NCI-H524 treated with DMSO at 0.1 percent for 48 hours (cell line): ENCODE measurements around the gene CCR7.

ENCODE experiments used
- DNase-seq: peaks from one replicate; lab custom pipeline; 2025; lab: John Stamatoyannopoulos, UW

CCR7 gene

DNA sequence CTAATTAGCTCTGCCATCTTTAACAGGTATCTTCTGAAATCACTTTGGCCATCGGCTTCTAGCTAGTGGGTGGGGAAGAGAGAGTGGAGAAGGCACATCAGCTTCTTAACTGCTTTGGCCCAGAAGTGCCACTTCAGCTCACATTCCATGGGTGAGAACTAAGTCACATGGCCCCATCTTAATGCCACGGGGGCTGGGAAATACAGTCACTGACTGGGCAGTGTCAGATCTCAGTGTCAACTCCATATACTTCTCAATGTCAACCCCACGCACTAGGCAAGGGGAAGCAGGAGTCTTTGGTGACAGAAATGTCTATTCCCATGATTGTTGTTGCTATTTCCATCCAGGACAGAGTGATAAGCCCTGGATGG is 29.4 kb downstream of the CCR7 start:
- no peak for DNase-seq

DNA sequence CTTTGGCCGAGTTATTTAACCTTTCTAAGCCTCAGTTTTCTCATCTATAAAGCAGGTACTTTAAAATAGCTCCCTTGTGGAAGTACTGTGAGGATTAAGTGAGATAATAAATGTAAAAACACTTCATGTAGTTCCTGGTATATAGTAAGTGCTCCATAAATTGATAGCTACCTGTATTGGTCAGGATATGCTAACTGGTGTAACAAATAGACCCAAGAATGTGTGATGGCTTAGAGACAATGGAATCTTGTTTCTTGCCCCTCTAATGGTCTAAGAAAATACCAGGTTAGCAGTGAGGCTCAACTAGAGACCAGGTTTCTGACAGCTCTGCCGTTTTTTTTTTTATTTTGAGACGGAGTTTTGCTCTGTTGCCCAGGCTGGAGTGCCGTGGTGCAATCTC is 29.8 kb downstream of the CCR7 start:
- DNase-seq: no peak

DNA sequence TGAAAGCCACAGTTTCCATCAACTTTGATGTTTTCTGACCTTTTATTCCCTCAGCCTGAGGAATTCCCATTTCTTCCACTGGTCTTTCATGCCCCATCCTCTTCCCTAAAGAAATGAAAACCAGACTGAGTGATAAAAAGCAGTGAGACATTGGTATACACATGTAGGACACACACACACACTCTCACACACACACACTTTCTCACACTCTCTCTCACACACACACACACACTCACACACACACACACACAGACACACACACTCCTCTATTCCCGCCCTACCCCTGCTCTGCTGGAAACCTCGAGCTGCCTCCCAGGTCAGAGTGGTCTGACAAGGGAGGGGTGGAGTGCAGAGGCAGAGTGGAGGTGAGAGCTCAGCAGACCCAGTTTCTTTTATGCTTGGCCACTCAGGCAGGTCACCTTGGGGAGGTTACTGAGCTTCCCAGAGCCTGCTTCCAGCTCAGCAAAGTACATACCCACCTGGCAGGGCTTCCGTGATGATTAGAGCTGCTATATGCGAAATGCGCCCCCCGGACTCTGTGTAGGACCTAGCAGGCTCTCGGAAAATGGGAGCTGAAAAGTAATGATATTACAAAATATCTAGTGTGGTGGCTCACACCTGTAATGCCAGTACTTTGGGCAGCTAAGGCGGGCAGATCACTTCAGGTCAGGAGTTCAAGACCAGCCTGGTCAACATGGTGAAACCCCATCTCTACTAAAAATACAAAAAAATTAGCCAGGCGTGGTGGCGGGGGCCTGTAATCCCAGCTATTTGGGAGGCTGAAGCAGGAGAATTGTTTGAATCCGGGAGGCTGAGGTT is 30.7 kb downstream of the CCR7 start:
- DNase-seq: no peak

DNA sequence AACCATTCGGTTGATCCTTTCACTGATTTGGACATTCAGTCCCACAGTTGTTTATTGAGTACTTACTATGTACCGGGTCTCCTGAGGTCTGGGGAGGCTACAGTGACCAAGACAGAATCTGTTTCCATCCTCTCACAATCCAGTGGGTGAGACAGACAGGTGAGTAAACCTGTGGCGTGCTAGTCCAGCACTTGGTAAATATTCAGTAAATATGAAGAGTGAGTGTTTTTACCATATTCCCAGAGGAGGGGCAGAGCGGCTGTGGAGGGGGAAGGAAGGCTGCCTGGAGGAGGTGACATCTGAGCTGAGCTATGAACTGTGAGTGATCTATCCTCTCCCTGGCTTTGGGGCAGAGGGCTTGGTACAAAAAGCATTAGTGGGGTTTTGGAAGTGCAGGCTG is 31.4 kb downstream of the CCR7 start:
- no peak for DNase-seq

DNA sequence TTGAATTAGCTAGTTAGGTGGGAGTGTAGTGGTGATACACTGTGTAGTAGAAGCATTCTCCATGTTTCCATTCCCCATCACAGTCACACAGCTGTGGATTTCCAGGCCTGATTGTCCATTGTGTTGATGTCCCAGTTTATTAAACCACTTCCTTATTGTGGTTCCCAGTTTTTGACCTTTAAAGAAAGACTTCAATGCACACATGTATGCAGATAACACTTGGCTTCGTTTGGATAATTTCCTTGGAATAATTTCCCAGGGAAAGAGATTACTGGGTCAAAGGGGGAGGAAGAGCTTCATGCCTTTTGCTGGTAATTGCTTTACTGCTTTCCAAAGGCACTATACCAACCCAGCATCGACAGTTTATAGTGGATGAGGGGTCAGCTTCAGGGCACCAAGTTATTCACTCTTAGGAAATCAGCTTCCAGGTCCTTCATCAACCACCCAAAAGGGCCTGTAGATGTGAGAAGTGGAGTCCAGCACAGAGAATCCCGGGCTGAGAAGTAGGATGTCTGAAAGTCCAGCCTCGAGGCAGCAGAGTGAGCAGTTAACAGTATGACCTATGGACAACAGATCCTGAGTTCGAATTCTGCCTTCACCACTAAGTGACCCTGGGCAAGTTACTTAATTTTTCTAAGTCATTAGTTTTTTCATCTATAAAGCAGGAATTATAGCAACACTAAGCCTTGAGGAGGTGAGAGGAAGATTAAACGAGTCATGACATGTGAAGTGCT is 32.6 kb downstream of the CCR7 start:
- no peak for DNase-seq

DNA sequence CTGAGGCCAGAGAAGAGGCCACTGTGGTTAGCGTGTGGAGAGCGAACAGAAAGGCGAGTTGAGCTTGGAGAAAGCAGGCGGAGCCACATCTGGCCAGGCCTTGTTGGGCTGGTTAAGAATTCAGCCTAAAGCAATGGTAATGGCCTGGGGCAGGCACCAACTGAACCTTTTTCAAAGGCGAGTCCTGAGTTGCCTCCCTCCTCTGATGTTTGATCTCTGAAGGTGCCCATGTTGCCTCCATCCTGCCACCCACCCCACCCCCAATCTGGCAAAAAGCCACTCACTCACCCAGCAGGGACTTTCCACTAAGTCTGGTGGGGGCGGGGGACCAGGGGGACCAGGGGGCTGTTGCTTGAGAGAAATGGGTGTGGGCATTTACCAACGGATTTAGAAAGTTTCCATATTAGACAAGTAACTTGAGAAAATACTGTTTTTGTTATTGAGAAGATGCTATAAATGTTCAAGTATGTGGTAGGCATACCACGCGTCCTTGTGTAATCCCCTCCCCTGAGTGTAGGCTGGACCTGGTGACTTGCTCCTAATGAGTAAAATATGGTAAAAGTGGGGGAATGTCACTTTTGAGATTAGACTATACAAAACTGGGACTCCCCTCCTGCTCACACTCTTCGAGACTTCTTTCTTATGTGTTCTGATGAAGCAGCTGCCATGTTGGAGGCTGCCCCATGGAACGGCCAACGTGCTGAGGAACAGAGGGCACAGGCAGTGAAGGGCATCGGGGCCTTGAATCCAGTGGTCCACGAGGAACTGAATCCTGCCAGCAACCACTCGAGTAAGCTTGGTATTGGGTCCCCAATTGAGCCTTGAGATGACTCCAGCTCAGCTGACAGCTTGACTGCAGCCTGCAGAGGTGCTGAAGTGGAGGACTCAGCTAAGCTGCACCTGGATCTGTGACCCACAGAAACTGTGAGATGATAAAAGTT is 34.0 kb downstream of the CCR7 start:
- DNase-seq: no peak

DNA sequence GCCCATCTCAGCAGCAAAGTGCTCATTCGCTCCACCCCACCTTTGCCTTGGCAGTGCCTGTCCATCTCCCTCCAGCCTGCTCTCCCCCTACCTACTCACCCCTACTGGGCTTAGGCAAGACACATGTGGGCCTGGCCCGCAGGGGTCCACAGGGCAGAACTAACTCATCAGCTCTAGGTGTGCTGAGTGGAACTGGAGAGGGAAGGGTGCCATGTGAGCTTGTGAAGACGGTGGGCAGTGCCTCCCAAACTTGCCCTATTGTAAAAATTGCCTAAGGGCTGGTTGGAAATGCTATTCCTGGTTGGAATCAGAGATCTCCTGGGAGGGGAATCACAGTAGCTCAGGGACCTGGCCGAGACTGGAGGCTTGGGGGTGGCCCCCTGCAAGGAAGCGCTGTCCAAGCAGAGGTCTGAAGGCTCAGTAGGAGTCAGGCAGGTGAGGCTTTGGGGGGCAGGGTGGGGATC is 34.7 kb downstream of the CCR7 start:
- no peak for DNase-seq

DNA sequence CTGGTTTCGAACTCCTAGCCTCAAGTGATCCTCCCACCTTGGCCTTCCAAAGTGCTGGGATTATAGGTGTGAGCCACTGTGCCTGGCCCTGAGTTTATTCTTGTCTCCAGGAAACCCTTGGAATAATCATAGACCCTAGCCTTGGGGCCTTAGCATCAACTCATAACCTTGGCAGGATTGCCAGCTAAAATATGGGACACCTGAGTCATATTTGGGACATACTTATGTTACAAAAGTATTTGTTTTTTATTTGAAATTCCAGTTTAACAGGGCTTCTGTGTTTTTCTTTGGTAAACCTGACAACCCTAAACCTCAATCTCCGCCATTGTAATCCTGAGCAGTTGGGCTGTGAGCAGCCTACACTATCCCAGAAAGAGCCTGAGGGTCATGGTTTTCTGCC is 35.3 kb downstream of the CCR7 start:
- no peak for DNase-seq

DNA sequence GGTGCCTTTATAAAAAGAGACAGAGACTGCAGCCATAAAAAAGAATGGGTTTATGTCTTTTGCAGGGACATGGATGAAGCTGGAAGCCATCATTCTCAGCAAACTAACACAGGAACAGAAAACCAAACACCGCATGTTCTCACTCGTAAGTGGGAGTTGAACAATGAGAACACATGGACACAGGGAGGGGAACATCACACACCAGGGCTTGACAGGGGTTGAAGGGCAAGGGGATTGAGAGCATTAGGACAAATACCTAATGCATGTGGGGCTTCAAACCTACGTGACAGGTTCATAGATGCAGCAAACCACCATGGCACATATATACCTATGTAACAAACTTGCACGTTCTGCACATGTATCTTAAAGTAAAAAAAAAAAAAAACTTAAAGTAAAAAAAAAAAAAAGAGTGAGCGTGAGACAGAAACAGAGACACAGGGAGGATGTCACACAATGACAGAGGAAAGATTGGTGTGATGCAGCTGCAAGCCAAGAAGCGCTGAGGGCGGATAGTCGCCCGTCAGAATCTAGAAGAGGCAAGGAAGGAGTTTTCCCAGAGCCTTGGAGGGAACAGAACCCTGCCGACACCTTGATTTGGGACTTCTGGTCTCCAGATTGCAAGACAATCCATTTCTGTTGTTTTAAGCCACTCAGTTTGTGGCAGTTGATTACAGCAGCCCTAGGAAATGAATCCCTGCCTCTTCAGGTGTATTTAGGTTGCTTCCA is 36.4 kb downstream of the CCR7 start:
- no peak for DNase-seq

DNA sequence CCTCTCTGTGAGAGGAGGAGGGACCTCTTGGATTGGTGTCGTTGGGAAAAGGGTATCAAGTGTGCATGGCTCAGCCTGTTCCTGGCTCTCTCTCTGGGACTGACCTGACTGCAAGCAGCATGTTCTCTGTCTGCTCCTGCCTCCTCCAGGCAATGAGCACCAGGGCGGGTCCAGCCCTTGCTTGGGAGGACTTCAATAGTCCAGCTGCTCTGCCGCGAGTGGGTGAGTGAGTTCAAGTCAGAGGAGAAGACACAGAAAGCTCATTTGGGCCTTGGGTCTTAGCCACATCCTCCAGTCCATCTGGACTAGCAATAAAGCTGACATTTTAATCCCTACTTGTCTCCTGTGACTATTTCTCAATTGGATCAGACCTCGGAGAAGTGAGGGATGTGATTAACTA is 38.6 kb downstream of the CCR7 start:
- peak; percentile 75 for DNase-seq

DNA sequence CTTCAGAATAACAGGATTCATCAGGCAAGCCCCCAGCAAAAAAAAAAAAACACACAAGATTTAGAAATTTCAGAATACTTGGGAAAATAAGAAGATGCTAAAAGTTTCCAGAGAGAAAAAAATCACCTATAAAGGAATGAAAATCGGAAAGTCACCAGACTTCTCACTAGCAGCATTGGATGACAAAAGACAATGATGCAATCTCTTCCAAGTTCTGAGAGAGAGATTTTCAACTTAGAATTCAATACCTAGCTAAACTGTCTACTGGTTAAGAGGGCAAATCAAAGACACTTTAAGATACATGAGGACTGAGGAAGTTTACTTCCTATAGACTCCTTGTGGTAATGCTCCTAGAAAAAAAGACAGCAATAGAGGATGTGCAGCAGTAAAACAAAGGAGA is 40.0 kb downstream of the CCR7 start:
- no peak for DNase-seq

DNA sequence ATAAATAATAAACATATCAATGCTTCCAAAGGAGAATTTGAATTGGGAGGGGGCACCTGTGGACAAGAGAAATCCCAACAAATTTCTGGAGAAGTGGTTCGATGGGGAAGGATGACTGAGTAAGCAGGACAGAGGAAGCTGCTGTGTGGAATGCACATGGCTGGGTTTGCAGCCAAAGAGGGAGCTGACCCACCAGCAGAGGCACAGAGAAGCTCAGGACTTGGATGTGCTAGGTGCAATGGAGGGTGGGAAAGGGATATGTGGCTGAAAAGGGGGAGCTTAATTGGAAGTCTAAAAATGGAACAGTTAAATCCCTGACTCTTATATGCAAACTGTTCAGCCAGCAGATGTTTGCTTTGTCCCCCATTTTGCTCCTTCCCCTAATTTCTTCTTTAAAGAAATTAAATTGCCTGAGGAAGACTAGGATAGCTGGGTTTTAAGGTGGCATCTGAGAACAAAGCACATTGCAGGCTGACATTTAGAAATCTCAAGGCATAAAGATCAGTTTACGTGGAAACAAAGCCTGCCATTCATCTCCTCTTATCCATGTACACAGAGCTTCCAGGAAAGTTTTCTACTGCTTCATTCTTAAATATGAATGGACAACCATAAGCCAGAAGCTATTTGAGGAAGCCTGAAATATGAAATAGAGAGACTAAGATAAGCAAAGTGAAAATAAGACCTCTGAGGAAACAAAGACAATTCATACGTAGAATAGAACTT is 40.9 kb downstream of the CCR7 start:
- no peak for DNase-seq

DNA sequence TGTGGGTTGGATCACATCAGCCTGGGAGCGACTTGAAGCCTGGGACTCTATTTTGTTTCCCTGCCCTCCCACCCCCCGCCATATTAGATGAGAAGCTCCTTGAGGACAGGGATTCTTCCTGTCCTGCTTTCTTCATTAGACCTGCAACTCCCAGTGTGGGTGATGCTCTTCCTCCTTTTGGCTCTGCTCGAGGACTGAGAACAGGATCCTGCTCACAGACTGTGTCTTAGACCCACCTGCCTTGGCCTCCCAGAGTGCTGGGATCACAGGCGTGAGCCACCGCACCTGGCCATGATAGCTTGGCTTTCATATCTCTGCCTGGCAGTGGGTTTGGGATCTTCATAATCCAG is 42.3 kb downstream of the CCR7 start:
- DNase-seq: no peak

DNA sequence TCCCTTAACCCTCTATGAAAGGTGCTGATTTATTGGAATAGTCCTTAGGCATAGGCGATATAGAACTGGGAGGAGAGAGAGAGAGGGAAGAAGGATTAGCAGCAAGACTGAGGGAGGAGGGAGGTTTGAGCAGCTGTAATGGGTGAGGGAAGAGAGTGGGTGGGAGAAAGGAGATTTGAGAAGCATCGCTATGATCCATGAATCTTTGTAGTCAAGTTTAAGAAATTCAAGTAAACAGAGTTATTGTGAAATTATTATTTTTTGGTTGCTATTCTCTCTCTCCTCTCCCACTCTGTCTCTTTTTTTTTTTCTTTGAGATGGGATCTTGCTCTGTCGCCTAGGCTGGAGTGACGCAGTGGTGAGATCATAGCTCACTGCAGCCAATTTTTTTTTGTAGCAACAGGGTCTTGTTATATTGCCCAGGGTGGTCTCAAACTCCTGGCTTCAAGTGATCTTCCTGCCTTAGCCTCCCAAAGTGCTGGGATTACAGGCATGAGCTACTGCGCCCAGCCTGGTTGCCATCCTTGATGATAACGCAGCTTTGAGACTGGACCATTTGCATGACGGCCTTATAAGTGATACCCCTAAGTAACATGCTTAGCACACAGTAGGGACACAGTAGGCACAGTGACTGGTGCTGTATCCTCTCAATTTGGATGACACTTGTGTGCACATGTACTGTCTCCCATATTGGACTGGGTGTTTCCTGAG is 42.9 kb downstream of the CCR7 start:
- no peak for DNase-seq

DNA sequence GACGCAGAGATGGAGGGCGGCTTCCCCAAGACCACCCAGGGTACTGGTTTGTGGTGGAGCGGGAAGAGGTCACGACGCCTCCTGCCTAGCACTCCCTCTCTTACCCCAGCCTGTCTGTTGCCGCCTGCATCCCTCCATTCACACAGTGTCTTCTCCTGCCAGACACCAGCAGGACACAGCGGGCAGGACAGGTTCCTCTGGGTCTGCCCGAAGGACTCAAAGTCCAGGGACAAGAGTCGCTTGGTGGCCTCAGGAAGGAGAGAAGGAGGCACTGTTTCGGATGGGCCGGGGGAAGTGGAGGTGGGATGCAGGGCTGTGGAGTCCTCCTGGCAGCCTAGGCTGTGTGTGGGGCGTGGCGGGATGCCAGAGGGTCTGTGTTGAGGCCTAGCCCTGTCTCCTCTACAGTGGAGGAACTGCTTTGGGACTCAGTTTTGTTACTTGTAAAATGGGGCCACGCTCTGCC is 44.2 kb downstream of the CCR7 start:
- DNase-seq: no peak

DNA sequence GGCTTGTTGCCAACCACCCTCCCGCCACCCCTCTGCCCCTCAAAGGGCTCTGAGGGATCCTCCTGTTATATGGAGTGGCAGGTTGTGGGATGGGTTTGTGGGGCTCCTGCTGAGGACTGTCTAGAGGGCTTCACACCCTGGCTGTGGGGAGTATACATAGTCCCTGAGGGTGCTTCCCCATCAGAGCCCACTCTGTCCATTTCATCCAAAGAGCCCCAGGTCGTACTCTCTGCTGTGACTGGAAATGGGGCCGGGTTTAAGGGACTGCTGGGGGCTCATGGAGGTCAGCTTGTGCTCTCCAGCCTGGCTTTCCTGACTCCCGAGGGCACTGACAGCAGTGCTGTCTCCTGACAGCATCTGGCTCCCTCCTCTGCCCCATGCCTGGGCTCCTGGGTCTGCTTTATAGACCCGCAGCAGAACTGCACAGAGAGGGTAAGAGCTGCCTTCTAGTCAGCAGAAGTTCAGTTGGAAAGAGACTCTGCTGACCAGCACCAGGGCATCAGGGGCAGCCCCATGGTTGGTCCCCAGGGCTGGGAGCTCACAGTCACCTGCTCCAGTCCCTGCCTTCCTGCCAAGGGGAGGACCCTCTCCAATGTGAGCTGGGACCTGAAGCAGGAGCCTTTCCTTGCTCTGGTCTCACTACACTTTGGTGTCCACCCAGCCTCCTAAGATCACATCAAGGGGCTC is 46.0 kb downstream of the CCR7 start:
- DNase-seq: no peak

DNA sequence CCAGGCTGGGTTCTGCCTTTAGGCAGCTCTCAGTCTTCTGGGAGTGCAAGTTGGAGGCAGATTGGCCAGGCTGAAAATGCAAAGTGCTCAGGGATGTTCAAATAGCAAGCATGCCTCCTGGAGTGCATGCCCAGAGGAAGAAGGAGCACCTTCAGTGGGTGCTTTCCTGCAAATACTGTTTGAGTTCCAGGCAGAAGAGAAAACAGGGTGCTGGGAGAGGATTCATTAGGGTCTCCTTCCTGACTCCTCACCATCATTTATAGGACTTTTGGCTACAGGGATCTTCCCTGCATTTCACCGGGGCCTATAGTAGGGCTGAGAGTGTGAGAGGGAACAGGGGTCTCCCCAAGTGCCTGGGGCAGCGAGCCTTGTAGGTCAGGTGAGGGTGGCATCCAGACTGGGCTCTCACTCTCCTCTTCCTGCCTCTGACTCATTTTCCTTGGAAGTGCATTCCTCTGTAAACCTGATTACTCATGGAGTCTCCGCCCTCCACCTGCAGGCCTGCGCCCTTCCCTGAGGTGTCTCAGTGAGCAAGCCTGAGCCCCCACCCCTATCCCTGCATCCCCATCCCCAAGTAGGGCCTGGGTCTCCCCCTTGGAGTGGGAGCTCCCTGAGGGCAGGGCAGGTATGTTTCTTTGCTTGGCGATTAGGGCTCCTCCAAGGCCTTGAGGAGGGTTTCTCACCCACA is 46.7 kb downstream of the CCR7 start:
- DNase-seq: no peak

DNA sequence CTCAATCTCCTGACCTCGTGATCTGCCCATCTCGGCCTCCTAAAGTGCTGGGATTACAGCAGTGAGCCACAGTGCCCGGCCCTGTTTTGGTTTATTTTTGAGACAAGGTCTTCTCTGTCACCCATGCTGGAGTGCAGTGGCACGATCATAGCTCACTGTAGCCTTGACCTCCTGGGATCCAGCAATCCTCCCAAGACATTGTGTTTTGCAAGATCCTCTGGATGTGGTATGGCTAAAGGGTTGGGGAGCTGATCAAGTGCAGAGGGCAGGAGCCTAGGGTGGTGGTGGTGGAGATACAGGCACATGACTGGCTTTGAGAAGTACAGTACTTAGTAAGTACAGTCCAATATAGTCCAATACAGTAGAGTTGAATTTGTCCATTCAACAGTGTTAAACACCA is 47.3 kb downstream of the CCR7 start:
- no peak for DNase-seq

DNA sequence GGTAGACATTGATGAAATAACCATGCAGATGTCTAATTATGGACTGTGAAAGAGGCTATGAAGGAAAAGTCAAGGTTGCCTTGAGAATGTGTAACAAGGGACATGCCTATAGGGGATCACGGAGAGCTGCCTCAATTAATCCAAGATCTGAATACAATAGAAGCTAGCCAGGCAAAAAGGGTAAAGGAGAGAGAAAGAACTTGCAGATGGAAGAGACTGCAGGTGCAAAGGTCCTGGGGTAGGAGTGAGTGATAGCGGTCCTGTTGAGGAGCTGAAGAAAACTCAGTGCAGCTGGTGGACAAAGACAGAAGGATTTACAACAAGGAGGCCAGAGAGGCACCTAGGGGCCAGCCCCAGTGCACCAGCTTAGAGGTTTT is 48.0 kb downstream of the CCR7 start:
- DNase-seq: no peak
